Omental fat pad (tissue), 4 donors: Measurements from ENCODE around the gene MRPS15. TPM values are rescaled to one million over a fixed set of nuclear protein-coding genes. Genes with fewer than 3 reads are reported as not detected.

Source experiments
- ATAC-seq: fragments of 150-250 bp; one replicate; pipeline ENCODE4 v1.9.1; 2016; ENCODE audit warnings: mild to moderate bottlenecking, moderate library complexity; ENCODE audit not compliant: low FRiP score
- DNase-seq: peaks from one replicate; pipeline ENCODE4 v3.0.0-alpha.2; 2019; ENCODE audit warnings: low spot score
- CTCF ChIP-seq, 3 donors: fragments of 450-650 bp; IDR thresholded peaks; one replicate each; pipeline ENCODE4 v1.5.1; 2016 to 2017; ENCODE audit warnings: antibody characterized with exemption in 3 of 3, mild to moderate bottlenecking in 3 of 3, moderate library complexity in 2 of 3
- total RNA-seq, 4 donors: library from RNA; depleted of rRNA; stranded (reverse); fragments of >200 nt; gene quantifications; one replicate each; pipeline ENCODE4 v1.1.0, GENCODE V29; 2016

Gene MRPS15
- total RNA-seq, 4 donors from 2014 or later = 57.3 to 79.2 (median 71.7) TPM

GRCh38 chr1:36420409-36420808 lies 43.8 kb downstream of the MRPS15 start:
- DNase-seq = no peak
- no peak for ATAC-seq
- TF ChIP-seq CTCF (IDR thresholded peaks at IDR 0.05) = no peak

DNA sequence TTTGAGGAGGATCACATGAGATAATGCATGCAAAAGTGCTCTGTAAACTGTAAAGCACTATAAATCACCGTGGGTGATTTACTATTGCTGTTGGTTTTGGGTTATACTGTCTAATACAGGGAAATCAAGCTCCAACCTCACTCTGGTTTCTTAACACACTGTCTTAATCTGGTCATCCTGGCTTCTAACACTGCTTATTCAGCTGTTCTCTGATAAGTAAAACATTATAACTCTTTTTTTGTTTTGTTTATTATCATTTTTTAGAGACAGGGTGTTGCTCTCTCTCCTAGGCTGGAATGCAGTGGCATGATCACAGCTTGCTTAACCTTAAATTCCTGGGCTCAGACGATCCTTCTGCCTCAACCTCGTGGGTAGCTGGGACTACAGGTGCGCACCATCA lies 44.6 kb downstream of the MRPS15 start:
- no peak for TF ChIP-seq CTCF (IDR thresholded peaks at IDR 0.05)
- DNase-seq (no peak), ATAC-seq (peak; percentile 68)

DNA sequence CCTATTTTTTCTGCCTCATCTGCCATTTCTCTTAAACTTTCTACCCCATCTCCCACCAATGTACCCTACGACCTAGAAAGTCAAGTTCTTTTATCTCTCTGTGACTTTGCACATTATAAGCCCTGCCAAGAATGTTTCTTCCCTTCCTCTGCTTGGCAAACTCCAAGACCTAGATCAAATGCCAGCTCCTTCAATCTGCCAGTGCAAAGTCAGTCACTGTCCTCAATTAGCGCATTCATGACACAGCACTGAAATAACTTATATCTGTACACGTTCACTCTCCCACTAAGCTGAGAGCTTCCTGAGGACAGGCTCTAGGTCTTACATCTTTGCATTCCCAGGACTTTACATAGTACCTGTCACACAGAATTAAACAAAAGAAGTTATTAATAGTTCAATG lies 45.0 kb downstream of the MRPS15 start:
- ATAC-seq (no peak), DNase-seq (no peak)
- TF ChIP-seq CTCF (IDR thresholded peaks at IDR 0.05) = no peak

- no peak for TF ChIP-seq CTCF (IDR thresholded peaks at IDR 0.05)
- ATAC-seq = no peak
- DNase-seq = no peak
These were observed 46.3 kb downstream of the MRPS15 start for GRCh38 chr1:36417931-36418330.

- TF ChIP-seq CTCF (IDR thresholded peaks at IDR 0.05) = no peak
- DNase-seq (no peak), ATAC-seq (no peak)
These were observed 48.4 kb downstream of the MRPS15 start for GRCh38 chr1:36415661-36416326.

DNA sequence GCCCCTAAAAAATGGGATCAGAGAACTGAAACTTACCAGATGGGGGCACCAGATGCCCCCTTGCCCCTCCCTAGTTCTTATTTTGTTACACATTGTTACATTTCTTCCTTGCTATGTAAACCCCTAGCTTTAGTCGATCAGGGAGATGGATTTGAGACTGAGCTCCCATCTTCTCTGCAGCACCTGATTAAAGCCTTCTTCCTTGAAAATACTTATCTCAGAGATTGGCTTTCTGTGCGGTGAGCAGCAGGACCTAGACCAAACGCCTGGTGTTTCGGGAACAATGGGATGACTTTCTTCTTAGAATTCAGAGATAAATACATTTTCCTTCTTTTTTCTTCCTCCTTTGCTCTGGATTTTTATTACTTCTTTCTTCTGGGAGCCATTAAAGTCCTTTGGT lies 49.8 kb downstream of the MRPS15 start:
- no peak for DNase-seq
- no peak for TF ChIP-seq CTCF (IDR thresholded peaks at IDR 0.05)
- no peak for ATAC-seq
